ENCODE data around the gene C6orf62.
"Not testable (repeated sequence)": the region's sequence is repeated elsewhere in the genome, so short reads cannot be mapped to it uniquely, and the experiment has no call there.

Gene C6orf62

DNA sequence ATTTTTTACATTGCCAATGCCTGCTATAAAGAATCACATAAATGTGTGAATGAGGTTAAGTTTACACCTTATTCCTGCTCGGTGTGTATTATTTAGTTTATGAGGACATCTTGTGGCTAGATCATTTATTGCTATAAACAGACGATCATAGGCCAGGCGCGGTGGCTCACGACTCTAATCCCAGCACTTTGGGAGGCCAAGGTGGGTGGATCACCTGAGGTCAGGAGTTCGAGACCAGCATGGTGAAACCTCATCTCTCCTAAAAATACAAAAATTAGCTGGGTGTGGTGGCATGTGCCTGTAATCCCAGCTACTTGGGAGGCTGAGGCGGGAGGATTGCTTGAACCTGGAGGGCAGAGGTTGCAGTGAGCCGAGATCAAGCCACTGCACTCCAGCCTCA, 23.3 kb downstream of the C6orf62 start:
- not testable (repeated sequence) for H3K4me3 ChIP-seq (replicated peaks; ENCODE audit: low read depth, low read length); H3K27me3 ChIP-seq (replicated peaks; ENCODE audit: control insufficient read depth, insufficient read depth, low read length); H3K36me3 ChIP-seq (ENCODE audit: control insufficient read depth, insufficient read depth, low read length); DNase-seq (ENCODE audit: extremely low read depth, insufficient read length)
- TF ChIP-seq, protein P1, sequence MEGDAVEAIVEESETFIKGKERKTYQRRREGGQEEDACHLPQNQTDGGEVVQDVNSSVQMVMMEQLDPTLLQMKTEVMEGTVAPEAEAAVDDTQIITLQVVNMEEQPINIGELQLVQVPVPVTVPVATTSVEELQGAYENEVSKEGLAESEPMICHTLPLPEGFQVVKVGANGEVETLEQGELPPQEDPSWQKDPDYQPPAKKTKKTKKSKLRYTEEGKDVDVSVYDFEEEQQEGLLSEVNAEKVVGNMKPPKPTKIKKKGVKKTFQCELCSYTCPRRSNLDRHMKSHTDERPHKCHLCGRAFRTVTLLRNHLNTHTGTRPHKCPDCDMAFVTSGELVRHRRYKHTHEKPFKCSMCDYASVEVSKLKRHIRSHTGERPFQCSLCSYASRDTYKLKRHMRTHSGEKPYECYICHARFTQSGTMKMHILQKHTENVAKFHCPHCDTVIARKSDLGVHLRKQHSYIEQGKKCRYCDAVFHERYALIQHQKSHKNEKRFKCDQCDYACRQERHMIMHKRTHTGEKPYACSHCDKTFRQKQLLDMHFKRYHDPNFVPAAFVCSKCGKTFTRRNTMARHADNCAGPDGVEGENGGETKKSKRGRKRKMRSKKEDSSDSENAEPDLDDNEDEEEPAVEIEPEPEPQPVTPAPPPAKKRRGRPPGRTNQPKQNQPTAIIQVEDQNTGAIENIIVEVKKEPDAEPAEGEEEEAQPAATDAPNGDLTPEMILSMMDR (IDR thresholded peaks at IDR 0.05; ENCODE audit: insufficient read depth, low read length, poor library complexity, severe bottlenecking) = peak; percentile 12

- no peak for DNase-seq (ENCODE audit: extremely low read depth, insufficient read length)
- no peaks in the 10 kb centered on the region for H3K36me3 ChIP-seq (ENCODE audit: control insufficient read depth, insufficient read depth, low read length)
- no peaks in the 10 kb centered on the region for H3K27me3 ChIP-seq (replicated peaks; ENCODE audit: control insufficient read depth, insufficient read depth, low read length)
- no peak overlapping the region for H3K4me3 ChIP-seq (replicated peaks; ENCODE audit: low read depth, low read length)
- TF ChIP-seq, protein P1 (IDR thresholded peaks at IDR 0.05; ENCODE audit: insufficient read depth, low read length, poor library complexity, severe bottlenecking) = no peak
Observed at GRCh38 chr6:24694198-24694597, 24.8 kb downstream of the C6orf62 start.

DNA sequence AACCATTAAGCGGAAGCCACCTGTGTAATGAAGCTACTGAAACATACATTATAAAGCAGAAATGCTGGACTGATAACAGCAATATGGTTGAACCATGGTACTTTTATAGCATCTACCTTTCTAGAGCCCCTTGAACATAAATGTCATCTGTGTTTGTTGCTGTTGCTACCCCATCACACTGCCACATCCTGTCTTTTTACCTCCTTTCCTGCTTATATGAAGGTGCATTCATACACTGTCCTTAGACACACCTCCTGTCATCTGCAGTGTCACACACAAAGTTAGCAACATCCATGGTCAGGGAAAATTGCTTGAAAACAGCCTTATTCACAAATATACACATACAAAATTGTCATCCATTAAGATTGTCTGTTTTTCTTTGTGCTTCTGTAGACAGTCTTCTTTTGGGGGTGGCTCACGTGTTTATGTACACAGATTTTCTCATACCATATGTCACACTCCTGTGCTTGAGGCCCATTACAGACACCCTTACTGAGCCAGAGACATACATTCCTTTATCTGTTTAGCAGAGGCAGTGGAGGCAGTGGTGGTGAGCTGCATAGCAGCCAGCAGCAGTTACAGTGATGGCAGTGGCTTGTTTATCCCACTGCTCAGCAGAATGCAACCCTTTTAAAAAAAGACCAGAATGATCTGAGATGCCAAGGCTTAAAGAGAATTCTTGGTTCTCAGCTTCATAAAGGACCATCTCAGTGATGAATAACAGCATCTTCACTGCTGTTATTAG, 25.9 kb downstream of the C6orf62 start:
- Histone ChIP-seq H3K27me3 (replicated peaks; ENCODE audit: control insufficient read depth, insufficient read depth, low read length) (no peaks in the 10 kb centered on the region), H3K36me3 (ENCODE audit: control insufficient read depth, insufficient read depth, low read length) (no peaks in the 10 kb centered on the region), H3K4me3 (replicated peaks; ENCODE audit: low read depth, low read length) (no peak overlapping the region)
- TF ChIP-seq, protein P1 (IDR thresholded peaks at IDR 0.05; ENCODE audit: insufficient read depth, low read length, poor library complexity, severe bottlenecking) = no peak
- no peak for DNase-seq (ENCODE audit: extremely low read depth, insufficient read length)

DNA sequence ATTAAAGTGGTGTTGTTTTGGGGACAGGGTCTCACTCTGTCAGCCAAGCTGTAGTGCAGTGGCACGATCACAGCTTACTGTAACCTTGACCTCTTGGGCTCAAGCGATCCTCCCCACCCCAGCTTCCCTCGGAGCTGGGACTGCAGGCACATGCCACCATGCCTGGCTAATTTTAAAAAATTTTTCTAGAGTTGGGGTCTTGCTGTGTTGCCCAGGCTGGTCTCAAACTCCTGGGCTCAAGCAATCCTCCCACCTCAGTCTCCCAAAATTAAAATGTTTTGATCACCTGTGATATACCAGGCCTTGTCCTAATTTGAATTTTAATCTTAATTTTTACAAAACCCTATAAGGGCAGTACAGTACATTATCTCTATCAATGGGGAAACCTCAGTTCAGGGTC, 26.5 kb downstream of the C6orf62 start:
- no peak for DNase-seq (ENCODE audit: extremely low read depth, insufficient read length)
- Histone ChIP-seq H3K36me3 (ENCODE audit: control insufficient read depth, insufficient read depth, low read length) (no peaks in the 10 kb centered on the region), H3K27me3 (replicated peaks; ENCODE audit: control insufficient read depth, insufficient read depth, low read length) (no peaks in the 10 kb centered on the region), H3K4me3 (replicated peaks; ENCODE audit: low read depth, low read length) (no peak overlapping the region)
- TF ChIP-seq, protein P1 (IDR thresholded peaks at IDR 0.05; ENCODE audit: insufficient read depth, low read length, poor library complexity, severe bottlenecking) = no peak

DNA sequence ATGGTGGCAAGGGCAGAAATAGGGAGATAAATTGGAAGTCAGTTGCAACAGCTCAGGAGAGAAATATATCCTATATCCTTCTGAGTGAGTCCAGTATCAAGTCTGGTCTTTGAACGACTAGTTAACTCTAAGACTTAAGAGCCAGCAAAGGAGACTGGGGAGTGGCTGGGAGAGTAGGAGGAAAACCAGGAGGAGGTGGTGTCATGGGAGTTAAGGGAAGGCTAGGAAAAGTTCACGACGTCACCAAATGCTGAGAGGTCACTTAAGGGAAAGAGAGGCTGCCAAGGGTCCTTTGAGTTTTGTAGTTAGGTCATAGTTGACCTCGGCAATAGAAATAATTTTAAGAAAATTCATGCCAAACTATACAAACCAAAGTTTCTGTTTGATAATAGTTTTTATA, 27.0 kb downstream of the C6orf62 start:
- Histone ChIP-seq H3K36me3 (ENCODE audit: control insufficient read depth, insufficient read depth, low read length) (no peaks in the 10 kb centered on the region), H3K4me3 (replicated peaks; ENCODE audit: low read depth, low read length) (no peak overlapping the region), H3K27me3 (replicated peaks; ENCODE audit: control insufficient read depth, insufficient read depth, low read length) (no peaks in the 10 kb centered on the region)
- no peak for DNase-seq (ENCODE audit: extremely low read depth, insufficient read length)
- TF ChIP-seq, protein P1 (IDR thresholded peaks at IDR 0.05; ENCODE audit: insufficient read depth, low read length, poor library complexity, severe bottlenecking) = no peak

- TF ChIP-seq, protein P1 (IDR thresholded peaks at IDR 0.05; ENCODE audit: insufficient read depth, low read length, poor library complexity, severe bottlenecking) = no peak
- Histone ChIP-seq H3K27me3 (replicated peaks; ENCODE audit: control insufficient read depth, insufficient read depth, low read length) (no peaks in the 10 kb centered on the region), H3K4me3 (replicated peaks; ENCODE audit: low read depth, low read length) (no peak overlapping the region), H3K36me3 (ENCODE audit: control insufficient read depth, insufficient read depth, low read length) (no peaks in the 10 kb centered on the region)
- no peak for DNase-seq (ENCODE audit: extremely low read depth, insufficient read length)
Observed at GRCh38 chr6:24691550-24691949, 27.4 kb downstream of the C6orf62 start.

Measured in GM06990 (cell line).